SK-N-MC (cell line): ENCODE results near the gene ULBP3.
A peak's percentile ranks its signal among the peaks of the same experiment; 100 is the strongest.
"Not testable (repeated sequence)": the region's sequence is repeated elsewhere in the genome, so short reads cannot be mapped to it uniquely, and the experiment has no call there.

Experiments used
- DNase-seq: peaks from one replicate; pipeline ENCODE4 v3.0.0-alpha.2; 2011; ENCODE audit warnings: low read depth, low spot score
- H3K27ac ChIP-seq: fragments of 200-600 bp; sonication (generic); 2 replicates; pipeline ENCODE4 v1.5.1; 2016; ENCODE audit warnings: mixed run types
- H3K36me3 ChIP-seq: fragments of 200-600 bp; sonication (generic); 2 replicates; pipeline ENCODE4 v1.6.1; 2017; ENCODE audit warnings: antibody characterized with exemption, low read length, mixed read lengths; ENCODE audit not compliant: insufficient read depth
- H3K4me3 ChIP-seq: fragments of 200-600 bp; sonication (generic); 2 replicates; pipeline ENCODE4 v1.5.1; 2016
- H3K9ac ChIP-seq: fragments of 200-600 bp; sonication (generic); 2 replicates; pipeline ENCODE4 v1.8.0; 2017; ENCODE audit warnings: mixed run types, mixed read lengths; ENCODE audit not compliant: insufficient read length
- H3K9me3 ChIP-seq: fragments of 200-600 bp; sonication (generic); 2 replicates; pipeline ENCODE4 v1.6.1; 2017; ENCODE audit warnings: low read depth, mild to moderate bottlenecking, antibody characterized with exemption, low read length, moderate library complexity, mixed read lengths
- EZH2 ChIP-seq: fragments of 200-600 bp; sonication (generic); IDR thresholded peaks from one replicate; pipeline ENCODE4 v1.6.1; 2017; ENCODE audit warnings: antibody characterized with exemption
- FOXP2 ChIP-seq: optimal IDR thresholded peaks from 2 replicates; pipeline ENCODE3; 2011; ENCODE audit warnings: mild to moderate bottlenecking, moderate library complexity; ENCODE audit not compliant: insufficient read depth; ENCODE audit errors: extremely low read length, control extremely low read depth
- POLR2AphosphoS5 ChIP-seq: IDR thresholded peaks from 2 replicates; pipeline ENCODE4 v1.6.1; 2012; ENCODE audit warnings: mild to moderate bottlenecking, low read depth, low read length, borderline replicate concordance

The ULBP3 gene

DNA sequence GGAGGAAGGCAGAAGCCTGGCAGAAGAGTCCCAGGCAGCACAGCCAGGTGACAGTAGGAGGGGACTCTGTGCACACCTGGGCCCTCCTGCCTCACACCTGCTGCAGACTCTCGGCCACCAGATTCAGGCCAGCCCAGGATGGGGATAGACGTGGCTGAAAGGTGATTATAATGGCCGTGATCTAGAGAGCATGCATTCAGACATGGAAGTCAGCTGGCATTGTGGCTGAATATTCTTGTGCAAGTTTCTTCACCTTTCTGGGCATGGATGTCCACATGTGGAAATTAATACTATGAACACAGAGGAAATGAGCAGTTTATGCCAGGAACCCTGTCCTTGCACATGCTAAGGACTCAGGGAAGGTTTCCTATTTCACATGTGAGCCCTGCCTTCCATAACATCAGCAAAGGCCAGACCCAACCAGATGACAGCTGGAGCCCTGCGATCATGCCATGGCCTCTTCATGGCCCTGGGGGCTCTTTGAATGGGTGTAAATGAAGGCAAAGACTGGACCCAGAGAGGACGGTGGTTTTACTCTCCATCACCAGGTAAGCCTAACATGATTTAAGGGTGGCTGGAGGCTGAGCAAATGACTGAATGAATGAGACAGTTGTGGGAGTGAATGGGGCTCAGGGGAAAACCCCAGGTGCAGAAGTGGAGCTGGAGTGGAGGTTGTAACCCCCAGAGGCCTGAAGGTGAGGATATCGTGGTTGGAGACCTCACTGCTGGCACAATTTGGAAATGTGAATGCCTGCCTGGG is 40.9 kb downstream of the ULBP3 start:
- H3K9ac ChIP-seq, result no peak overlapping the region
- H3K9me3 ChIP-seq, result no peaks in the 10 kb centered on the region
- H3K27ac ChIP-seq, result no peak overlapping the region
- no peak for DNase-seq
- TF ChIP-seq EZH2 (no peak), POLR2AphosphoS5 (no peak), FOXP2 (no peak)
- no peak overlapping the region for H3K4me3 ChIP-seq
- no peaks in the 10 kb centered on the region for H3K36me3 ChIP-seq

DNA sequence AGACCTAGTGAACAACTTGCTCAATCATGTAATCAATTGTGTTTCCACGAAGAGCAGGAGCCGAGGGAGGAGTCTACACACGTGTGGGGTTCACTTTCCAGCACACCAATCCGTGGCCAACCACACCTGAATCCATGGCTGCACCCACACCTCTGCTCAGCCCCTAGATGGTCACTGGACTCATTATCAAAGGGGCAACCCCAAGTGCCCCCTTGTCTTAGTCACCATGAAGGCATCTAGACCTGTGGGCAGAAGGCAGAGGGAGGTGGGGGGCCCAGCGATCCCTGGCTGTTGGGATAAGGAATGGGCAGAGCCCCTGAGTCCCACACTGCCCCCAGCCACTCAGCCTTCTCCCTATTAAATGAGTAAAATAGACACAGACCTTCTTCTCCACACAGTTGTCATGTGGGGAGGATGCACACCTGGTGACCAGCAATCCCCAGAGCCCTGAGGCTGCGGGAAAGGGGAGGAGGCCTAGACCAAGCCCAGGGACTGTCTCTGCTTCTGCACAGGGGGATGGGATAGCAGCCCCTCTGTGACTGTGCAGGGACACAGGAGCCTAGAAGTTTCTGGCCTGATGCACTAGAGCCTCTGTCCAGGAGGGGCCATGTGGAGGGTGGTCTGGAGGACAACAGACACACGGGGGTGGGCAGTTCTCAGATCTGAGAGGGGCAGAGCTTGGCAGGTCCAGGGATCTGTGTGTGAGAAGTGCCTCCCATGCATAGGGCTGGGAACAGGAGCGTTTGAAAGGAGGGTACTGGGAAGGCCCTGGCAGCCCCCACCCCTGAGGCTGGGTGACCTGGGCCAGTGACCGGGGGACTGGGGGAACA is 41.7 kb downstream of the ULBP3 start:
- no peak for DNase-seq
- Histone ChIP-seq H3K27ac (no peak overlapping the region), H3K4me3 (no peak overlapping the region), H3K9me3 (no peaks in the 10 kb centered on the region), H3K36me3 (no peaks in the 10 kb centered on the region), H3K9ac (no peak overlapping the region)
- TF ChIP-seq POLR2AphosphoS5, result no peak
- TF ChIP-seq FOXP2, result no peak
- no peak for TF ChIP-seq EZH2

GRCh38 chr6:150025201-150025917 is 43.6 kb downstream of the ULBP3 start, which contains the start of gene RAET1L:
Gene RAET1L (minus strand): TSS chr6:150025532. CDS start chr6:150025471, 61 bp downstream.
- no peak within 1 kb of the TSS; the same call in 1 of the 2 replicates for H3K4me3 ChIP-seq
- DNase-seq, result no peak
- TF ChIP-seq FOXP2, result no peak
- TF ChIP-seq POLR2AphosphoS5, result no peak
- TF ChIP-seq EZH2, result peak; percentile 44
- H3K9ac ChIP-seq, result no peak within 1 kb of the TSS
- H3K36me3 ChIP-seq, result no peaks in the 10 kb centered on the region
- H3K9me3 ChIP-seq, result no peaks in the 10 kb centered on the region
- no peak within 1 kb of the TSS for H3K27ac ChIP-seq

GRCh38 chr6:150024646-150025155 is 44.2 kb downstream of the ULBP3 start:
- Histone ChIP-seq H3K9ac (no peak overlapping the region), H3K9me3 (no peaks in the 10 kb centered on the region), H3K36me3 (no peaks in the 10 kb centered on the region), H3K27ac (no peak overlapping the region), H3K4me3 (no peak overlapping the region)
- no peak for DNase-seq
- no peak for TF ChIP-seq POLR2AphosphoS5
- no peak for TF ChIP-seq FOXP2
- no peak for TF ChIP-seq EZH2

GRCh38 chr6:150024021-150024420 is 44.9 kb downstream of the ULBP3 start:
- H3K4me3 ChIP-seq, H3K36me3 ChIP-seq, H3K9ac ChIP-seq, DNase-seq, H3K9me3 ChIP-seq, H3K27ac ChIP-seq: not testable (repeated sequence)

DNA sequence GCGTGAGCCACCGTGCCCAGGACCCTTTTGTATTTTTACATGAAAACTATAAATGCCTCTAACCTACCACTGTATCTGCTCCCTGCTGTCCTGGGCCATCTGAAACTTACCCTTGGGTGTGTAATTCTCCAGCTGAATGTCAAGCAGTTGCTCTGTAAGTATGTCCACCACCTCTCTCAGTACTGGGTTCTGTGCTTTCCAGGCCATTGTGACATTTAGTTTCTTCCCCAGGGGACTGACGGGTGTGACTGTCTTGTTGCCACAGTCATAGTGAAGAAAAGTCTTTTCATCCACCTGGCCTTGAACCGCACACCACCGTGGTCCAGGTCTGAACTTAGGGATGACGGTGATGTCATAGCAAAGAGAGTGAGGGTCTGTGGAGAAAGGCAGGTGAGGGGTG is 47.1 kb downstream of the ULBP3 start:
- DNase-seq, H3K36me3 ChIP-seq: not testable (repeated sequence)

DNA sequence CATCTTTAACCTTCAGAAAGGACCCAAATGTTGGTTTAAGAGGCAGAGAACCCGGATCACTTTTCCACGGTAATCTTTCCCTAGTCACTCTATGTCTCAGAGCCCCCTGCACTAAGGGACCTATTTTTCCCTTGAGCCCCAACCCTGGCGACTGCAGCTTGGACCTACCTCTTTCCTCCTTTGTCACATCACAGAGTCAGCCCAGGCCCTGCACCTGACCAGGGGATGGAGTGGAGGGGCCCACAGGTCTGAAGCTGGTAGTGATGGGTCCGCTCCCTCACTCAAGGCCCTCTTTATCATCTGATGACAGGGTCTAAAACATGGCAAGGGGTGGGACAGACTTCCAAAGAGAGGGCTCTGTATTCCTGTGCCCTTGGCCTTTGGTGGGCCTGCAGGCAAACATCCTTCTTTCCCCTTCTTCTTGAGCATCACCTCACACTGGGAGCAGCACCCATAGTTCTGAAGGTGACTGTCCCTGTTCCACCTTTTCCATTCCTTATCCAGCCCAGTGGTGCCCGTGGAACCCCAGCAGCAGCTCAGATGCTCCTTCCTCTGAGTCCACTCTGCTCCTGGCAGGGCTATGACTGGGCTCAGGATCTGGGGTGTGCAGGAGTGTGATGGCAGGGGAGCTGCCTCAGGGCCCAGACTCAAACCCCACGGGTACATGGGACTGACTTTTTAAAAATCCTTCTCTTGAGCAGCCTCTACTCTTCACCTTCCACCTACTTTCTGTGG is 49.9 kb downstream of the ULBP3 start:
- DNase-seq, result no peak
- Histone ChIP-seq H3K4me3 (no peak overlapping the region), H3K36me3 (no peaks in the 10 kb centered on the region), H3K9me3 (no peaks in the 10 kb centered on the region), H3K27ac (no peak overlapping the region), H3K9ac (no peak overlapping the region)
- TF ChIP-seq POLR2AphosphoS5 (no peak), FOXP2 (no peak), EZH2 (no peak)

More for the DNA sequence above, 47.1 kb downstream of the ULBP3 start:
- H3K4me3 ChIP-seq, H3K9me3 ChIP-seq, H3K9ac ChIP-seq, H3K27ac ChIP-seq: not testable (repeated sequence)

DNA sequence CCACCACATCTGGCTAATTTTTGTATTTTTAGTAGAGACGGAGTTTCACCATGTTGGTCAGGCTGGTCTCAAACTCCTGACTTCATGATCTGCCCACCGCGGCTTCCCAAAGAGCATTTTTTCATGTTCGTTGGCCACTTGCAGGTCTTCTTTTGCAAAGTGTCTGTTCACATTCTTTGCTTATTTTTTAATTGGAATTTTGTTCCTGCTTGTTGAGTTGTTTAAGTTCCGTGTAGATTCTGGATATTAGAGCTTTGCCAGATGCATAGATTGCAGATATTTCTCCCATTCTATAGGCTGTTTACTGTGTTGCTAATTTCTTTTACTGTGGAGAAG is 51.8 kb downstream of the ULBP3 start:
- not testable (repeated sequence) for H3K9ac ChIP-seq, H3K27ac ChIP-seq, H3K9me3 ChIP-seq, DNase-seq, H3K4me3 ChIP-seq, H3K36me3 ChIP-seq
